ENCODE data around the gene STKLD1.

DNA sequence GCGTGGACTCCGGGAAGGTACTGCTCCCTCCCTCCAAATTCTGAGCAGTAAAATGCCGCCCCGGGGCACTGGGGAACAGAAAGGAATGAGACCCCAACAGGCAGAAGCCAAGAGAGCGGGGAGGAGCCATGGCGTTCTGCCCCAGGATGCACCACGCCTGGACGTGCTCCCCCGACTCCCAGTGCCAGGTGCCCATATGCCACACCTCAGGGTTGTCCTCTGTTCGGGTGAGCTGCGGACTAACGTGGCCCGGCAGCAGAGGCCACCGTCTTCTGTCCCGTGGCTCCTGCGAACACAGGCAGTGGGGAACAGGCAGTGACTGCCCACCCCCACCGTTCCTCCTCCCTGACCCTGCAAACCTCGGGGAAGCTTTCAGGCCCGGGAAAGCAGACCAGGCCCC, 44.9 kb upstream of the STKLD1 start:
- TF ChIP-seq, protein P1, sequence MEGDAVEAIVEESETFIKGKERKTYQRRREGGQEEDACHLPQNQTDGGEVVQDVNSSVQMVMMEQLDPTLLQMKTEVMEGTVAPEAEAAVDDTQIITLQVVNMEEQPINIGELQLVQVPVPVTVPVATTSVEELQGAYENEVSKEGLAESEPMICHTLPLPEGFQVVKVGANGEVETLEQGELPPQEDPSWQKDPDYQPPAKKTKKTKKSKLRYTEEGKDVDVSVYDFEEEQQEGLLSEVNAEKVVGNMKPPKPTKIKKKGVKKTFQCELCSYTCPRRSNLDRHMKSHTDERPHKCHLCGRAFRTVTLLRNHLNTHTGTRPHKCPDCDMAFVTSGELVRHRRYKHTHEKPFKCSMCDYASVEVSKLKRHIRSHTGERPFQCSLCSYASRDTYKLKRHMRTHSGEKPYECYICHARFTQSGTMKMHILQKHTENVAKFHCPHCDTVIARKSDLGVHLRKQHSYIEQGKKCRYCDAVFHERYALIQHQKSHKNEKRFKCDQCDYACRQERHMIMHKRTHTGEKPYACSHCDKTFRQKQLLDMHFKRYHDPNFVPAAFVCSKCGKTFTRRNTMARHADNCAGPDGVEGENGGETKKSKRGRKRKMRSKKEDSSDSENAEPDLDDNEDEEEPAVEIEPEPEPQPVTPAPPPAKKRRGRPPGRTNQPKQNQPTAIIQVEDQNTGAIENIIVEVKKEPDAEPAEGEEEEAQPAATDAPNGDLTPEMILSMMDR (IDR thresholded peaks at IDR 0.05) = no peak
- TF ChIP-seq POLR2AphosphoS5 (IDR thresholded peaks at IDR 0.05) (no peak), POLR2A (IDR thresholded peaks at IDR 0.05) (no peak)

All from gastroesophageal sphincter (tissue), 3 donors.